NCI-H2107 treated with DMSO at 0.1 percent for 48 hours (cell line): ENCODE data around the gene CEACAM4.
"Not testable (repeated sequence)": the region's sequence is repeated elsewhere in the genome, so short reads cannot be mapped to it uniquely, and the experiment has no call there.

Experiments used
- DNase-seq: peaks from one replicate; lab custom pipeline; 2025; ENCODE audit not compliant: unreplicated experiment; lab: John Stamatoyannopoulos, UW

Gene CEACAM4

GRCh38 chr19:41586064-41586463 is 40.8 kb downstream of the CEACAM4 start:
- no peak for DNase-seq

GRCh38 chr19:41584931-41585330 is 41.9 kb downstream of the CEACAM4 start:
- no peak for DNase-seq

- no peak for DNase-seq
Observed at GRCh38 chr19:41584260-41584810, 42.5 kb downstream of the CEACAM4 start.

GRCh38 chr19:41582577-41583182 is 44.2 kb downstream of the CEACAM4 start:
- not testable (repeated sequence) for DNase-seq

GRCh38 chr19:41581068-41581467 is 45.8 kb downstream of the CEACAM4 start:
- not testable (repeated sequence) for DNase-seq

GRCh38 chr19:41578886-41579285 is 48.0 kb downstream of the CEACAM4 start:
- no peak for DNase-seq

GRCh38 chr19:41577833-41578232 is 49.0 kb downstream of the CEACAM4 start:
- no peak for DNase-seq

- DNase-seq = no peak
Observed at GRCh38 chr19:41577144-41577830, 49.6 kb downstream of the CEACAM4 start.

GRCh38 chr19:41575998-41576397 is 50.9 kb downstream of the CEACAM4 start, which contains the start of gene CEACAM21:
Gene CEACAM21 (plus strand): TSS chr19:41576166. CDS start chr19:41576275, 109 bp downstream.
- DNase-seq = no peak

GRCh38 chr19:41570639-41571112 is 56.2 kb downstream of the CEACAM4 start:
- peak; percentile 58 for DNase-seq

- DNase-seq = no peak
Observed at GRCh38 chr19:41570179-41570578, 56.7 kb downstream of the CEACAM4 start.

- DNase-seq = no peak
Observed at GRCh38 chr19:41569481-41570150, 57.3 kb downstream of the CEACAM4 start.
